Body of pancreas (tissue), 4 donors: ENCODE results near the gene TXNDC11.

Experiments used
- CTCF ChIP-seq, 7 experiments: fragments of 450-650 bp in 4 of 7; fragments of 200-600 bp in 3 of 7; sonication (generic) in 3 of 7; IDR thresholded peaks; one replicate each; pipeline ENCODE4 v1.5.1; 2016 to 2019; ENCODE audit warnings: antibody characterized with exemption in 7 of 7
- POLR2A ChIP-seq, 3 donors: fragments of 450-650 bp; IDR thresholded peaks; one replicate each; pipeline ENCODE4 v1.6.1; 2016; ENCODE audit warnings: antibody characterized with exemption in 3 of 3, mild to moderate bottlenecking in 2 of 3

DNA sequence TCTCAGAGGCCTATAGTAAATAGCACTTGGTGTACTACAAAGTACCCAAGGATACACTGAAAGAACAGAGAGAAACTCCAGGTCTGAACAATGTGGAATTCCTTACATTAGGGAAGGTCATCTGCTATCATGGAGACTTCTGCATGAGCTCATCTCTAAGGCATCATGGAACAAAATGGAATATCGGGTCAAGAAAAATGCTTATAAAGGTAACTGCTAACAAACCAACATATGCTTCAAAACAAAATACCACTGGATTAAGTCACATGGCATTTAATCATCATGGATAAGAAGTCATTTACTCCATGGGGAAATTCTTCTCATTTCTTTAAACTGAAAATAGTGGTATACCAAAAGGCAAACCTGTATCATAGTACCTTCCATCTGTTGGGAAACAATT, 34.2 kb downstream of the TXNDC11 start:
- TF ChIP-seq CTCF (IDR thresholded peaks at IDR 0.05), result no peak
- no peak for TF ChIP-seq POLR2A (IDR thresholded peaks at IDR 0.05)
